ENCODE measurements around the gene DLX4.

Gene DLX4

DNA sequence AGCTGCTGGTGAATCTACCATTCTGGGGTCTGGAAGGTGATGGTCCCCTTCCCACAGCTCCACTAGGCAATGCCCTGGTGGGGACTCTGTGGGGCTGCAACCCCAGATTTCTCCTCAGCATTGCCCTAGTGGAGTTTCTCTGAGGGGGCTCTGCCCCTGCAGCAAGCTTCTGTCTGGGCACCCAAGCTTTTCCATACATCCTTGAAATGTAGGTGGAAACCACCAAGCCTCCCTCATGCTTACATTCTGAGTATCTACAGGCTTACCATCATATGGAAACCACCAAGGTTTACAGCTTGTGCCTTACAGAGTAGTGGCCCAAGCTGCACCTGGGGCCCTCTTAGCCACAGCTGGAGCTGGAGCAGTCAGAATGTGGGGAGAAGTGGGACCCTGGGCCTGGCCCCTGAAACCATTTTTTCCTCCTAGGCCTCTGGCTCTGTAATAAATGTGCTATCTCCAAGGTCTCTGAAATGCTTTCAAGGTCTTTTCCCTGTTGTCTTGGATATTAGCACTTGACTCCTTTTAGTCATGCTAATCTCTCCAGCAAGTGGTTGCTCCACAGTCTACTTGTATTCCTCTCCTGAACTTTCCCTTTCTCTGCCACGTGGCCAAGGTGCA lies 45.6 kb downstream of the DLX4 start:
- no peak for DNase-seq (ENCODE audit: low spot score)

DNA sequence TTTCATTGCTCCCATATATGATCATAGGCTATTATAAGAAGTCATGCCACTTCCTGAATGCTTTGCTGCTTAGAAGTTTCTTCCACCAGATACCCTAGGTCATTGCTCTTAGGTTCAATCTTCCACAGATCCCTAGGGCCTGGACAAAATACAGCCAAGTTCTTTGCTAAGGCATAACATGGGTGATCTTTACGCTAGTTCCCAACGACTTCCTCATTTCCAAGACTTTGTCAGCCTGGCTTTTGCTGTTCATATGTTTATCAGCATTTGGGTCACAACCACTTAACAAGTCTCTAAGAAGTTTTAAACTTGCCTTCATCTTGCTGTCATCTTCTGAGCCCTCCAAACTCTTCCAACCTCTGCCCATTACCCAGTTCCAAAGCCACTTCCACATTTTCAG lies 46.2 kb downstream of the DLX4 start:
- DNase-seq (ENCODE audit: low spot score): no peak

DNA sequence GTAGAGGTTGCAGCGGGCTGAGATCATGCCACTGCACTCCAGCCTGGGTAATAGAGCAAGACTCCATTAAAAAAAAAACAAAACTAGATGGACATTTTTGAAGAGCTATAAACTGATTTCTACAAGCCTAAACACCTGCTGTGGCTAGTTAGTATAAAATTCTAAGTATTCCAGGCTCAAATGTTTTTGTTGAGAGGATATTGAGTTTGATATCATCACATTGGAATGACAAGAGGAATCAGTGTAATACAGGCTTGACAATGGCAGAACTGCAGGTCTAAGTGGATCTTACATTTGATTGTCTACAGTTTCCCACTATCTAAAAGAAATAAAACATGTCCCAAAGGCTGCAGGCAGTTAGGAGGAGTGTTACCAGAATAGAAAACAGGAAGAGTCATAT lies 49.9 kb downstream of the DLX4 start:
- DNase-seq (ENCODE audit: low spot score): no peak

DNA sequence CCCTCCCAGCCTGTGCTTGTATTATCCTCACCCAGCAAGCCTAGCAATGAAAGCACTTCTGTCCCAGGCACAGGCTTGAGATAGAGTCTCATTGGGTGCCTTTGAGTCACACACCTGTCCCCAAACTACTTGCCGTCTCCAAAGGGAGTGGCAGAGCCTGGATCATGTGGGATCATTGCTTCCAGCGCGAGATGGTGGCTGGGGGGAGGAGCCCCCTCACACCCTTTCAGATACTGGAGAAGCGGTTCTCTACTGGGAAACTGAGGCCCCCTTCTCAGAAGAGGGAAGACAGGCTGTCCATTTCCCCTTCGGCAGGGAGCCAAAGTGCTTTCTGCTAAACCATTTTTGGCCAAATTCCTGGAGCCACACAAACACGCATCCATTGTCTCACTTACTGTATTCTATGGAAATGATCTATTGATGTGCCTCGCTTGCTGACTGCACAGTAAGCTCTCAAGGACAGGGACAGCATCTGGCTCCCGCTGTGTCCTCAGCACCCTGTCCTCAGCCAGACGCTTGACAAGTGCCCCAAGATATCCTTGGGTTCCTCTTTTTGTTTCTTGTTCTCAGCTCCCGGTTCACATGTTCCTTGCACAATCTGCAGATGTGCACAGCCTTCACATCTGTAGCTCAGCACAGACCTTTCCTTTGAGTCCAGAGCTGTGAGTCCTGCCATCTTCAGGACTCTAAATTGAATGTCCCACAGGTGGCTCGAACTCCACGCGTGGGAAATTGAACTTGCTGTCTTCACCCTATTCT lies 52.0 kb downstream of the DLX4 start:
- no peak for DNase-seq (ENCODE audit: low spot score)

DNA sequence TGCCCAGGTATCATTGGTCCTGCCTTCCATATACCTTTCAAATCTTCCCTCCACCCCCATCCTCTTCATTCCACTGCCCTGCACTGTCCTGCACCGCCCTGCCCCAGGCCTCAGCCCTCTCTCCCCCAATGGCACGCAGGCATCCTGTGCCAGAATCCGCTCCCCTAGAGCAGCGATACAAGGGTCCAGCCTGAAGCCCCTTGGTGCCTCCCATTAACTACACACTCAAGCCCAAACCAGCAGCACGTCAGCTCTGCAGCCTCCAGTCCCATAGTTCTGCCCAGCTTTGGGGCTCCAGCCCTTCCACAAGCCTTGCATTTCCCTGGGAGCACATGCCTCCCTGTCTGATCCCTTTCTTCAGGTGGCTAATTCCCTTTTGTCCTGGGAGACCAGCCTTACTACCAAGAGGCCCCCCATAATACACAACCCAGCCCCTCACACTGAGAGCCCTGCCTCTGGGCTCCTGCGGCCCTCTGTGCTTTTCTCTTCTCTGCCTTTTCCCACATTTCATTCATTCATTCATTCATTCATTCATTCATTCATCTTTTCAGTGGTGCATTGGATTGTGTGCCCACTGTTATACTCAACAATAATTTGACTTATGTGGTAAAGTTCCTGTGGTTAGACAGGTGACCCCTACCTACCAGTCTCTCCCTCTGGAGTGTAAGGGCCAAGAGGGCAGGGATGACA lies 52.8 kb downstream of the DLX4 start:
- DNase-seq (ENCODE audit: low spot score): no peak

DNA sequence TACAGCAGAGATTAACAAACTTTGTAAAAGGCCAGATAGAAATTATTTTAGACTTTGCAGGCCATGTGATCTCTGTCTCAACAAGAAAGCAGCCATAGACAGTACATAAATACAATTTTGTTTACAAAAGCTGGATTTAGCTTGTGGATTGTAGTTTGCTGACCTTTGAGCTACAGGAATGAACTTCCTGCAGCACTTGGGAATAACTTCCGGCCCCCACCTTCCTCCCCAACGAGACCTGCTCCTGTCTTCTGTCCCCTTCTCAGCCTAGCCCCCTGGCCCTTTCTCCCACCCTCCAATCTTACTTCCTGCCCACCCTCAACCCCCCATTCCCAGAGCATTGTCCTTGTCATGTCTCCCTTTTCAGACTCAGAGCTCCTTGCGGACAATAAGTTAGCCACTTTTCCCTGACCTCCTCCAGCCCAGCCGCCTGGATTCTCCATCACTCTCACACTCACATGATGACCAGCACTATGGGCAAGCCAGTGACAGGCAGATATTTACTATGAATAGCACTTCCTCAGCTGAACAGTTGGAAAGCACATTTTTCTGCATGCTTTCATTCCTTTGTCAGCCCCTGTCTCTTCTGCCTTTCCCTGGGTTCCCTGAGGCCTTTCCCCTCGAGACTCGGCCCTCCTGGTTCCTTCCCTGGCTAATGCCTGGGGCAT lies 53.6 kb downstream of the DLX4 start:
- no peak for DNase-seq (ENCODE audit: low spot score)

DNA sequence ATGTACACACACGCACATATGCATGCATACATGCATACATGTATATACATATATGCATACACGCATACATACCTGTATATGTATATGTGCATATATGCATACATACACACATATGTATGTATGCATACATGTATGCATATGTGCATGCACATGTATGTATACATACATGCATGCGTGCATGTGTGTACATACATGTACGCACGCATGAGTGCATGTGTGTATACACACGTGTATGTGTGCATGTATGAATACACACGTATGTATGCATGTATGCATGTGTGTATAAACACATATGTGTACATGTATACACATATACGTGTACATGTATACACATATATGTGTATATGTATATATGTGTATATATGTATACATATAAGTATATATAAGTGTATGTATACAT lies 54.5 kb downstream of the DLX4 start:
- DNase-seq (ENCODE audit: low spot score): no peak
